ENCODE measurements around the gene RAB8B. TPM values are rescaled to one million over a fixed set of nuclear protein-coding genes. Genes with fewer than 3 reads are reported as not detected.

RAB8B gene
- total and polyA plus RNA-seq, 9 of the 15 experiments (the other 6 are each of a cell fraction or from before 2014, with no cell fraction given), result 7.8 to 32.1 (median 24.2) TPM

DNA sequence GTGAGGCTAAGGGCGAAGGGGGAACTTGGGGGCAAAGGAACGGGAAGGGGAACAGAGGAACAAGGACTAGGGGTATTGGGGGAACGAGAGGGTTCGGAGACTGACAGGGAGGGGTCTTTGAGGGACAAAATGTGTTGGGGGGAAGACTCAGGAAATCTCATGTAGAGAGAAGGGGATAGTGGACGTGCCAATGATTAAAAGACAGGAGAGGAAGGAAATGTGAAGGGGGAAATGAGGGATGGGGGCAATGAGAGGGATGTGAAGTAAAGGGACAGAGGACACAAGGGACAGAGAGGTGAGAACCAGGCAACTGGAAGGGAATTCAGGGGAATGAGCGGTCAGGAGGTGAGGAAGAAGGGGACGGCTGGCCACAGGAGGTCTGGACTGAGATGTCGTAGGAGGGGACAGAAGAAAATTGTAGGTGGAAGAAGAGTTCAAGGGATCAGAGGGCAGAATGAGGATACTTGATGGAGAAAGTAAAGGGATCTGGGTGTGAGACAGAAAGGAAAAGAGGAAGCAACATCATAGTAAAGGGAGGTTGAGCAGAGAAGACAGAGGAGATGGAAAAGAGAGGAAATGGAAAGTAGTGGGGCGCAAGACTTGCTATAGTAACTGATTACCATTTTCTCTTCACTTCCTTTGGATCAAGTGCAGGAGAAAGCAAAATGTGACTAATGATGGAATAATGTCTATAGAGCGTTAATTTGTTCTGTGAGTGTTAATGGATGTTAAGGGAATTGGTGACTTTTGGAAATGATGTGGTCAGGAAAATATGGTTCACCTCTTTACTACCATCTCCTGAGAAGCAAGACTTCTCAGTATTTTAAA, 749 bp downstream of the RAB8B start (continued):
- TF ChIP-seq ZNF561 (CRISPR knock-in tag; conservative IDR thresholded peaks at IDR 0.05) (no peak), ZNF764 (CRISPR knock-in tag; IDR thresholded peaks at IDR 0.05; ENCODE audit: low read depth) (no peak), SRSF1 (IDR thresholded peaks at IDR 0.05; ENCODE audit: low read depth, low read length) (no peak), MEIS2 (IDR thresholded peaks at IDR 0.05; ENCODE audit: partially characterized antibody) (no peak), CHCHD3 (CRISPR knock-in tag; IDR thresholded peaks at IDR 0.05) (no peak), POLR3A (IDR thresholded peaks at IDR 0.05; ENCODE audit: borderline replicate concordance, extremely low read depth, insufficient read depth, insufficient read length) (no peak), FUS (optimal IDR thresholded peaks at IDR 0.05; ENCODE audit: low read depth, low read length) (no peak)
- TF ChIP-seq, protein P1, sequence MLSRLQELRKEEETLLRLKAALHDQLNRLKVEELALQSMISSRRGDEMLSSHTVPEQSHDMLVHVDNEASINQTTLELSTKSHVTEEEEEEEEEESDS (CRISPR knock-in tag; IDR thresholded peaks at IDR 0.05), result no peak
- TF ChIP-seq, protein P2, sequence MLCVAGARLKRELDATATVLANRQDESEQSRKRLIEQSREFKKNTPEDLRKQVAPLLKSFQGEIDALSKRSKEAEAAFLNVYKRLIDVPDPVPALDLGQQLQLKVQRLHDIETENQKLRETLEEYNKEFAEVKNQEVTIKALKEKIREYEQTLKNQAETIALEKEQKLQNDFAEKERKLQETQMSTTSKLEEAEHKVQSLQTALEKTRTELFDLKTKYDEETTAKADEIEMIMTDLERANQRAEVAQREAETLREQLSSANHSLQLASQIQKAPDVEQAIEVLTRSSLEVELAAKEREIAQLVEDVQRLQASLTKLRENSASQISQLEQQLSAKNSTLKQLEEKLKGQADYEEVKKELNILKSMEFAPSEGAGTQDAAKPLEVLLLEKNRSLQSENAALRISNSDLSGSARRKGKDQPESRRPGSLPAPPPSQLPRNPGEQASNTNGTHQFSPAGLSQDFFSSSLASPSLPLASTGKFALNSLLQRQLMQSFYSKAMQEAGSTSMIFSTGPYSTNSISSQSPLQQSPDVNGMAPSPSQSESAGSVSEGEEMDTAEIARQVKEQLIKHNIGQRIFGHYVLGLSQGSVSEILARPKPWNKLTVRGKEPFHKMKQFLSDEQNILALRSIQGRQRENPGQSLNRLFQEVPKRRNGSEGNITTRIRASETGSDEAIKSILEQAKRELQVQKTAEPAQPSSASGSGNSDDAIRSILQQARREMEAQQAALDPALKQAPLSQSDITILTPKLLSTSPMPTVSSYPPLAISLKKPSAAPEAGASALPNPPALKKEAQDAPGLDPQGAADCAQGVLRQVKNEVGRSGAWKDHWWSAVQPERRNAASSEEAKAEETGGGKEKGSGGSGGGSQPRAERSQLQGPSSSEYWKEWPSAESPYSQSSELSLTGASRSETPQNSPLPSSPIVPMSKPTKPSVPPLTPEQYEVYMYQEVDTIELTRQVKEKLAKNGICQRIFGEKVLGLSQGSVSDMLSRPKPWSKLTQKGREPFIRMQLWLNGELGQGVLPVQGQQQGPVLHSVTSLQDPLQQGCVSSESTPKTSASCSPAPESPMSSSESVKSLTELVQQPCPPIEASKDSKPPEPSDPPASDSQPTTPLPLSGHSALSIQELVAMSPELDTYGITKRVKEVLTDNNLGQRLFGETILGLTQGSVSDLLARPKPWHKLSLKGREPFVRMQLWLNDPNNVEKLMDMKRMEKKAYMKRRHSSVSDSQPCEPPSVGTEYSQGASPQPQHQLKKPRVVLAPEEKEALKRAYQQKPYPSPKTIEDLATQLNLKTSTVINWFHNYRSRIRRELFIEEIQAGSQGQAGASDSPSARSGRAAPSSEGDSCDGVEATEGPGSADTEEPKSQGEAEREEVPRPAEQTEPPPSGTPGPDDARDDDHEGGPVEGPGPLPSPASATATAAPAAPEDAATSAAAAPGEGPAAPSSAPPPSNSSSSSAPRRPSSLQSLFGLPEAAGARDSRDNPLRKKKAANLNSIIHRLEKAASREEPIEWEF (CRISPR knock-in tag; IDR thresholded peaks at IDR 0.05), result no peak
- TF ChIP-seq, protein P3, sequence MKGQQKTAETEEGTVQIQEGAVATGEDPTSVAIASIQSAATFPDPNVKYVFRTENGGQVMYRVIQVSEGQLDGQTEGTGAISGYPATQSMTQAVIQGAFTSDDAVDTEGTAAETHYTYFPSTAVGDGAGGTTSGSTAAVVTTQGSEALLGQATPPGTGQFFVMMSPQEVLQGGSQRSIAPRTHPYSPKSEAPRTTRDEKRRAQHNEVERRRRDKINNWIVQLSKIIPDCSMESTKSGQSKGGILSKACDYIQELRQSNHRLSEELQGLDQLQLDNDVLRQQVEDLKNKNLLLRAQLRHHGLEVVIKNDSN (CRISPR knock-in tag; IDR thresholded peaks at IDR 0.05), result no peak
- TF ChIP-seq, protein P4, sequence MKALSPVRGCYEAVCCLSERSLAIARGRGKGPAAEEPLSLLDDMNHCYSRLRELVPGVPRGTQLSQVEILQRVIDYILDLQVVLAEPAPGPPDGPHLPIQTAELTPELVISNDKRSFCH (CRISPR knock-in tag; IDR thresholded peaks at IDR 0.05), result no peak
- TF ChIP-seq, protein P4 (tag; IDR thresholded peaks at IDR 0.05), result no peak
- TF ChIP-seq, protein P5, sequence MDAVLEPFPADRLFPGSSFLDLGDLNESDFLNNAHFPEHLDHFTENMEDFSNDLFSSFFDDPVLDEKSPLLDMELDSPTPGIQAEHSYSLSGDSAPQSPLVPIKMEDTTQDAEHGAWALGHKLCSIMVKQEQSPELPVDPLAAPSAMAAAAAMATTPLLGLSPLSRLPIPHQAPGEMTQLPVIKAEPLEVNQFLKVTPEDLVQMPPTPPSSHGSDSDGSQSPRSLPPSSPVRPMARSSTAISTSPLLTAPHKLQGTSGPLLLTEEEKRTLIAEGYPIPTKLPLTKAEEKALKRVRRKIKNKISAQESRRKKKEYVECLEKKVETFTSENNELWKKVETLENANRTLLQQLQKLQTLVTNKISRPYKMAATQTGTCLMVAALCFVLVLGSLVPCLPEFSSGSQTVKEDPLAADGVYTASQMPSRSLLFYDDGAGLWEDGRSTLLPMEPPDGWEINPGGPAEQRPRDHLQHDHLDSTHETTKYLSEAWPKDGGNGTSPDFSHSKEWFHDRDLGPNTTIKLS (IDR thresholded peaks at IDR 0.05; ENCODE audit: borderline replicate concordance, low read depth), result no peak
